Upper lobe of right lung (tissue), 1 donor: ENCODE measurements around the gene ETNK1. TPM values are rescaled to one million over a fixed set of nuclear protein-coding genes. Genes with fewer than 3 reads are reported as not detected.
"Not testable (repeated sequence)": the region's sequence is repeated elsewhere in the genome, so short reads cannot be mapped to it uniquely, and the experiment has no call there.

Source experiments
- ATAC-seq: fragments of 200-7000 bp; cut with Tn5 transposase; one replicate; pipeline ENCODE4 v1.9.1; 2020; ENCODE audit warnings: mild to moderate bottlenecking, moderate library complexity
- DNase-seq: peaks from one replicate; pipeline ENCODE4 v3.0.0-alpha.2; 2020
- H3K27ac ChIP-seq: fragments of 200-600 bp; one replicate; pipeline ENCODE4 v1.8.0; 2022
- H3K27me3 ChIP-seq: fragments of 200-600 bp; one replicate; pipeline ENCODE4 v1.8.0; 2022; ENCODE audit warnings: mild to moderate bottlenecking
- H3K36me3 ChIP-seq: fragments of 200-600 bp; one replicate; pipeline ENCODE4 v1.8.0; 2022
- H3K4me1 ChIP-seq: fragments of 200-600 bp; one replicate; pipeline ENCODE4 v1.8.0; 2022
- H3K4me3 ChIP-seq: fragments of 200-600 bp; one replicate; pipeline ENCODE4 v1.8.0; 2022; ENCODE audit warnings: mild to moderate bottlenecking
- H3K9me3 ChIP-seq: fragments of 200-600 bp; one replicate; pipeline ENCODE4 v1.8.0; 2022
- intact Hi-C: fragments of 100-400 bp; cut with DNase I; formaldehyde crosslinking; loops from one replicate; pipeline ENCODE4 v1.11.0; 2022
- total RNA-seq: library from RNA; stranded (reverse); fragmentation: NEBNext Ultra II Directional; extraction: Animal tissue kit (Norgen Biotek cat#: 25700); gene quantifications from one replicate; pipeline ENCODE4 v1.2.1, GENCODE V29; 2021
- TF ChIP-seq, protein P1 (sequence below): fragments of 200-600 bp; IDR thresholded peaks from one replicate; pipeline ENCODE4 v1.8.0; 2022; ENCODE audit warnings: antibody characterized with exemption
- donor health status: DM: no; HTN: yes; CAD: no; lungs with severe emphysema.

The ETNK1 gene
- total RNA-seq, 1 donor from 2014 or later, result 86.2 TPM

DNA sequence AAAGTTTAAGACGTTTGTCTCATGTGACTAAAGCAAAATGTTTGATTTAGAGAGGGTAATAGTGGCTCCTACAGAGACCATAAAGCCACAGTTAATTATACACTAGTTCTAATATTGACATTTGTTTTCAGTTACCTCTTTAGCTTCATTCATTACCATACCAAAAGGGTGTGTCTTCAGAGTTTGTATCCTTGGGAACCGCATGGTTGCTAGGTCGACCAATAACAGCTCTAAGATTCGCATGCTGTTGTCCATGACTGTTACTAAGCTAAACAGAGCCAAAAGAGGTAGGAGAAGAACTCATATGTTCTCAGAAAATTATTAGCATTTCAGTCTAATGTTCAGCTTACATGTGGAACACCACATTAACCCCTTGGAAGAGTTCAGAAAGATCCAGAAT is 36.2 kb upstream of the ETNK1 start:
- ATAC-seq, result peak; percentile 59
- no peaks in the 10 kb centered on the region for H3K4me1 ChIP-seq
- intact Hi-C loops, result no loop called here
- no peak overlapping the region for H3K27ac ChIP-seq
- H3K36me3 ChIP-seq, result no peaks in the 10 kb centered on the region
- TF ChIP-seq, protein P1, sequence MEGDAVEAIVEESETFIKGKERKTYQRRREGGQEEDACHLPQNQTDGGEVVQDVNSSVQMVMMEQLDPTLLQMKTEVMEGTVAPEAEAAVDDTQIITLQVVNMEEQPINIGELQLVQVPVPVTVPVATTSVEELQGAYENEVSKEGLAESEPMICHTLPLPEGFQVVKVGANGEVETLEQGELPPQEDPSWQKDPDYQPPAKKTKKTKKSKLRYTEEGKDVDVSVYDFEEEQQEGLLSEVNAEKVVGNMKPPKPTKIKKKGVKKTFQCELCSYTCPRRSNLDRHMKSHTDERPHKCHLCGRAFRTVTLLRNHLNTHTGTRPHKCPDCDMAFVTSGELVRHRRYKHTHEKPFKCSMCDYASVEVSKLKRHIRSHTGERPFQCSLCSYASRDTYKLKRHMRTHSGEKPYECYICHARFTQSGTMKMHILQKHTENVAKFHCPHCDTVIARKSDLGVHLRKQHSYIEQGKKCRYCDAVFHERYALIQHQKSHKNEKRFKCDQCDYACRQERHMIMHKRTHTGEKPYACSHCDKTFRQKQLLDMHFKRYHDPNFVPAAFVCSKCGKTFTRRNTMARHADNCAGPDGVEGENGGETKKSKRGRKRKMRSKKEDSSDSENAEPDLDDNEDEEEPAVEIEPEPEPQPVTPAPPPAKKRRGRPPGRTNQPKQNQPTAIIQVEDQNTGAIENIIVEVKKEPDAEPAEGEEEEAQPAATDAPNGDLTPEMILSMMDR, result no peak
- H3K27me3 ChIP-seq, result no peaks in the 10 kb centered on the region
- H3K4me3 ChIP-seq, result no peak overlapping the region
- DNase-seq, result no peak
- H3K9me3 ChIP-seq, result no peaks in the 10 kb centered on the region

DNA sequence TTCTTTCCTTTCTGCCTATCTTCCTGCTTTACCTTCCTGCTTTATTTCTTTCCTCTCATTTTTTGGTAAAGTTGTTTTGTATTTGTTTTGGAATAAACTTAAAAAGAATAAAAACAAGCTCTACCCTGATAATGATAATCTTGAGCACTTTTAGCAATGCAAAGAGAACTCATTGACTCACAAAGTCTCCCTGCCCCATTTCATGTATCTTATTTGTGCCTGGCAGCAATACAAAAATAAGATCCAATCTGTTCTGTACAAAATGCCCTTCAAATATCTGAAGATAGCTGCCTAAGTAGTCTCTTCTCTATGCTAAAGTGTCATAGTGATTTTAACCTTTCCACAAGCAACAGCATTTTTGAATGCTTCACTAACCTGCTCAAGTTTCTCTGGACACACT is 31.1 kb upstream of the ETNK1 start:
- H3K9me3 ChIP-seq, result no peaks in the 10 kb centered on the region
- no peaks in the 10 kb centered on the region for H3K36me3 ChIP-seq
- ATAC-seq (no peak), DNase-seq (no peak)
- H3K4me1 ChIP-seq, result no peaks in the 10 kb centered on the region
- TF ChIP-seq, protein P1, result no peak
- H3K4me3 ChIP-seq, result no peak overlapping the region
- intact Hi-C loops, result no loop called here
- no peaks in the 10 kb centered on the region for H3K27me3 ChIP-seq
- no peak overlapping the region for H3K27ac ChIP-seq

DNA sequence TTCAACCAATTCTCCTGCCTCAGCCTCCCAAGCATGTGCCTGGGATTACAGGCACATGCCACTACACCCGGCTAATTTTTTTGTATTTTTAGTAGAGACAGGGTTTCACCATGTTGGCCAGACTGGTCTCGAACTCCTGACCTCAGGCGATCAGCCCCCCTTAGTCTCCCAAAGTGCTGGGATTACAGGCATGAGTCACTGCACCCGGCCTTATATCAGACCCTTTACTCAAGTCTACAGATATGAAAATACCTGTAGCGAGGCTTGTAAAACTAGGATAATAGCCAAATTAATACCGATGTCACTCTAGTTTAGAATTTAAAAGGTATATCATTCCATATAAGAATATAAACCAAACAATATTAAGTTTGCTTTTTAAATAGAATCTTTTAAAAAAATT is 27.4 kb upstream of the ETNK1 start:
- H3K4me1 ChIP-seq, intact Hi-C loops, H3K9me3 ChIP-seq, H3K27ac ChIP-seq, ATAC-seq, DNase-seq, H3K36me3 ChIP-seq, H3K4me3 ChIP-seq, H3K27me3 ChIP-seq: not testable (repeated sequence)

DNA sequence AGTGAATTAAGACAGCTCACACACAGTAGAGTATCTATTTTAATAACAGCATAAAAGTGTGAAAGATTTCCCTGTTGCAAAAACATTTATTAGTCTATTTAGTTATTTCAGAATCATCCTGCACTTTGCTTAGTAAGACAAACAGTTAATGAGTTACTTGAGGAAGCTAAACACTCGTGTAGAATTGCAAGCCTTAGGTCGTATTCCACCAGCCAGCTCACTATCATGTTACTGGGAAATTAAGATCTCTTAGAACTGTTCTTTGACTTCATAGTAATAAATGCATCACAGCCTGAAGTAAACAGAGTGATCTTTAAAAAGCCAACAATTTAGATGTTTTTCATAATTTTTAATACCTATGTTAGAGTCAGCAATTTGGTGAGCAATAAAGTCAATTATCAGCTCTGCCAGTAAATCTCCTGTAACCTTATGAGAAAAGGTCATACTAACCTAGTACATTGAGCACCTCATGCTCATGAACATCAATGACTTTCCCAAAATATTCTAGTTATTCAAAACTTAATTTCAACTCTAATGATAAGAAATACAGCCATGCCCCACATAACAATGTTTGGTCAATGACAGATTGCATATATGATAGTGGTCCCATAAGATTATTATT is 26.7 kb upstream of the ETNK1 start:
- H3K27me3 ChIP-seq, result no peaks in the 10 kb centered on the region
- TF ChIP-seq, protein P1, result no peak
- no peaks in the 10 kb centered on the region for H3K36me3 ChIP-seq
- H3K27ac ChIP-seq, result no peak overlapping the region
- no peak for DNase-seq
- no peaks in the 10 kb centered on the region for H3K9me3 ChIP-seq
- no peak for ATAC-seq
- H3K4me1 ChIP-seq, result no peaks in the 10 kb centered on the region
- intact Hi-C loops, result no loop called here
- no peak overlapping the region for H3K4me3 ChIP-seq

DNA sequence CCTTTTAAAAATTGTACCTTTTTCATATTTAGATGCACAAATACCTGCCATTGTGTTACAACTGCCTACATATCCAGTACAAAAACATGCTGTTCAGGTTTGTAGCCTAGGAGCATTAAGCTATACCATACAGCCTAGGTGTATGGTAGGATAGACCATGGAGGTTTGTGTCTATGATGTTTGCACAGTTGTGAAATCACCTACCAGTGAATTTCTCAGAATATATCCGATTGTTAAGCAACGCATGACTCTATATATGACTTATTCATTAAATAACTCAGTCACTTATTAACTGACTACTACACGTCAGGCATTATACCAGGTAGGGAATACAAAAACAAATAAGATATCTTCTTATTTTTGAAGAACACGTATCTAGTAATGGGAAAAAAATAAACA is 26.2 kb upstream of the ETNK1 start:
- no peaks in the 10 kb centered on the region for H3K4me1 ChIP-seq
- no peaks in the 10 kb centered on the region for H3K9me3 ChIP-seq
- no peaks in the 10 kb centered on the region for H3K36me3 ChIP-seq
- TF ChIP-seq, protein P1, result no peak
- DNase-seq, result no peak
- intact Hi-C loops, result no loop called here
- no peaks in the 10 kb centered on the region for H3K27me3 ChIP-seq
- no peak overlapping the region for H3K27ac ChIP-seq
- no peak for ATAC-seq
- H3K4me3 ChIP-seq, result no peak overlapping the region

DNA sequence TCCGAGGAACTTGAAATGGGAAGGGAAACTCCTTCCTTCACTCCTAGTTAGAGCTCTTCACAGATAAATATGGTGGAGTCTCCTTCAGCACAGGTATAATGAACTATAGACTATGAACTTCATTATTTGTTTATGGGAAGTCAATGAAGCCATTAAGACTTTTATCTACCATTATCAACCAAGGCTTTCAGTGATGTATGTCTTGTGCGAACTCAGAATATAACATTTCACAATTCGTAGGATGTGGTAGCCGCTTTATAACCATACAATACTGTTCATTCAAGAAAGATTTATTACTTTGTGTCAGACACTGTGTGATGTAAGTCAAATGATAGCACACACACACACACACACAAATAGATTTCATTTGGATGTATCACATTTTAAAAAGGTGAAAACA is 24.8 kb upstream of the ETNK1 start:
- Histone ChIP-seq H3K27me3 (no peaks in the 10 kb centered on the region), H3K4me3 (no peak overlapping the region), H3K4me1 (no peaks in the 10 kb centered on the region), H3K27ac (no peak overlapping the region), H3K36me3 (no peaks in the 10 kb centered on the region), H3K9me3 (no peaks in the 10 kb centered on the region)
- intact Hi-C loops, result no loop called here
- TF ChIP-seq, protein P1, result no peak
- ATAC-seq (no peak), DNase-seq (no peak)
